Measurements from ENCODE around the gene EPB42. TPM values are rescaled to one million over a fixed set of nuclear protein-coding genes. Genes with fewer than 3 reads are reported as not detected.

Gene EPB42

Small RNAs within 50 kb of the gene (small RNA-seq; reads per million reads assigned to genes)
- not detected for gene RF00019 (ENCODE audit: insufficient read depth)

All from neuronal stem cell (in vitro differentiated cells).